GM18861 (cell line): ENCODE results near the gene PIP5K1C.

Experiments used
- ATAC-seq: cut with Tn5 transposase; IDR thresholded peaks from one replicate; pipeline ENCODE4 v1.9.1; 2021; ENCODE audit not compliant: unreplicated experiment

The PIP5K1C gene

DNA sequence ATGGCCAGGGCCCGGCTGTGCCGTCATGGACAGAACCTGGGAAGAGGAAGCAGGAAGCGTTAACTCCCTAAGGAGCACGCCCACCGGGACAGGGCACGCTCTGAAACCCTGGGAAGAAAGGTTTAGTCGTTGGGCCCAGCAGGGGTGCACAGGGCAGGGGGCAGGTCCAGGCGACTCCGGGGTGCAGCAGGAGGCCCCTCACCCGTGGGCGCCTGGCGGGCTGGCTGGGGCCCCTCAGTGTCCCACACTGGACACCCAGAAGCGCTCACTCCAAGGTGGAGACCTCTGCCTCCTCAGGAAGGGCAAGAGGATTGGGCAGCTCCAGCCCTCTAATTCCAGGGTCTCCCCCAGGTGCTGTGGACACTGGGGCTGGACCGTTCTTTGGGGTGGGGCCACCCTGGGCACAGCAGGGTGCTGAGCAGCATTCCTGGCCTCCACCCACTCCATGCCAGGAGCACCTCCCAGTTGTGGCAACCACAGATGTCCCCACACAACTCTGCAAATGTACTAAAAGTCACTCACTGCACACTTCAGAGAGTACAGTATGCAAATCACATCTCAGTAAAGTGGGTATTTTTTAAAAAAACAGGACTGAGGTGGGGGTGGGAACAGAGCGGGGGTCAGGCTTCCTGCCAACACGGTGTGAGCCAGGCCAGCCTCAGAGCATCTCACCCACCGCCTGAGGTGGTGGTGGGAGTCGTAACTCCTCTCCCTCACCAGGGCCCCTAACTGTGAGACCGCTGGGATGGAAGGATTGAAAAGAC, 35.2 kb downstream of the PIP5K1C start:
- no peak for ATAC-seq

DNA sequence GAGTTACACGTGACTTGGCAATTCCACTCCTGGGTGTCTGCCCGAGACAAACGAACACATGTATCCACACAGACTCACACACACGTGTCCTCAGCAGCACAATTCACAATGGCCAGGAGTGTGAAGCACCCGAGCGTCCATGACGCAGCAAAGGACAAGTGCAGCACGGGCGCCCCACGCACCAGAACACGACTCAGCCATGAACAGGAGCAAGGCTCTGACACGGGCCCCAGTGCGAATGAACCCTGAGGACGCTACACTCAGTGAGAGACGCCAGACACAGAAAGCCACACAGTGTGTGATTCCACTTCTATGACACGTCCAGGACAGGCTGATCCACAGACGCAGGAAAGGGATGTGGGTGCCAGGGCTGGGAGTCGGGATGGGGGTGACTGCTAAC, 36.4 kb downstream of the PIP5K1C start:
- no peak for ATAC-seq

DNA sequence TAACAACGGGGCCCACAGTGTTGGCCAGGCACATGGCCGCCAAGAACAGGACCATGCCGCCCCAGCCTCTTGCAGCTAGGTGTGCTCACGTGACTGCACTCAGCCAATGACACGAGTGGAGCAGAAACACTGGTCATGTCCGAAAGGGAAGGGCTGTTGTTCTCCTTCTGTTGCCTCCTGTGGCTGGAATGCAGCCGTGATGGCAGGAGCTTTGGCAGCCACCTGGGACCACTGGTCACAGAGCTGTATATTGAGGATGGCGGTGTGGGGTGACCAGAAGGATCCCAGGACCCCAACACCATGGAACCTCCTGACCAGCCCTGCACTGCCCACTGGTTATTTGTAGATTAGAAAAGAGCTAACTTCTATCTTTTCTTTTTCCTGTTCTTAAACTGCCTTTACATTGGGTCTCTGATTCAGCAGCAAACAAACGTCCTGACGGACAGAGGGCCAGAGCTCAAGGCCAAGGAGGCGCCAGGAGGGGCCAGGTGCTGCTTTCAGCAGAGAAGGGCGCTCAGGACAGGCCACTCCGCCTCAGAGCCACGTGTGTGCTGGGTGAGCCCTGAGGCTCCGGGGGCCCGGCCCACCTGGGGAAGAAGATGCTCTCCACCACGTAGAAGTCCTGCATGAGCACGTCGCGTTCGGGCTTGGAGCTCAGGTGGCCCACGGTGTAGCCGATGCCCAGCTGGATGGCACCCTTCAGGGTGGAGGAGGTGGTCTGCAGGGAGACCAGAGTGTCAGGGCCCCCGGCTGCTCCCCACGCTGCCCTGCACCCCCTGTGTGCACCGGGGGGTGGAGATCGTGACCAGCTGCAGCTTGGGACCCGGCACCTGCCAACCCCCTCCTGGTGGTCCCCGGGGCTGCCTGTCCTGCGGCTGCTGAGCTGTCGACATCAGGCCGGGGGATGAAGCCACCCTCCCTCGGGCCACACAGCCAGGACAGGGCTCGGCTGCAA, 38.7 kb downstream of the PIP5K1C start:
- ATAC-seq: no peak

DNA sequence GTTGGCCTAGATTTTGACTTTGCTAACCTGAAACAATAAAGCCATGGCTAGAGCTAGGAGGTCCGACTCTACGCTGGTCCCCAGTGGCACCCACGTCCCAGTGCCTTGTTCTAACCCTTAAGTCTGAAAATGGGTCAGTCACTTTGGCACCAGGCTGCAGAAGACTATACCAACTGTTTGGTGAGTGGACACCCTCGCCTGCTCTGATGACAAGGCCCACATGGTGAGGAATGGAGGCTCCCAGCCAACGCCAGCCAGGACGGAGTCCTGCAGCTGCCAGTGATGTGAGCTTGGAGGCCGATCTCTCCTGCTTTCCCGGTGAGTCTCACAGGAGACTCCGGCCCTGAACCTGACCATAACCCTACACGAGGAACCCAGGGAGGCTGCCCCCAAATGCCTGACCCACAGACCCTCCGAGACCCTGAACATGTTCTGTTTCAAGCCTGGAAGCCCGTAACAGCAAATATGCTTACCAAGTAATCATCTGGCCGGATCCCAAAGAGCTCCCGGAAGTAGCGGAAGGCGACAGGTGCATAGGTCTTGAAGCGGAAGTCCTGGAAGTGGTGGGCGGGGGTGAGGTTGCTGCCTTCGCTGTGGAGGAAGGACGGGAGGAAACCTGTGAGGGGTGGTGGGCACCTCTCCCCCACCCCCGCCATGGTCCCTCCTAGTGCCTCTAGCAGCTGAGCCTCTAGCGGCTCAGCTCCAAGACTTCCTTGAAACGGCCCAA, 39.6 kb downstream of the PIP5K1C start:
- ATAC-seq: no peak

DNA sequence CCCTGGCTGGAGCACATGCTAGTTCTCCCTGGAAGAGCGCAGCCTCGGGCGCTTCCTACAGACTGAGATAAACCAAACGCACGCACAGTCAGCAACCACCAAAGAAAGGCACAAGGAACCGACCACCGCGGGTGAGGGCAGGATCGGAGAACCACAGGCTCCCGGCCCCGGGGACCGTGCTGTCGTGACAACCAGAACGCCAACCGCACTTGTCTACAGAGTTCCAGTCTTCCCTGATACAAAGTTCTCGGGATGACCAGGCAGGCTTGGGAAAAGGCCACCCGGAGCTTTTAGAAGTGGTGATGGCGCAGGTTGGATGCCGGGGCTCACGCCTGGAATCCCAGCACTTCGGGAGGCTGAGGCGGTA, 40.5 kb downstream of the PIP5K1C start:
- no peak for ATAC-seq

DNA sequence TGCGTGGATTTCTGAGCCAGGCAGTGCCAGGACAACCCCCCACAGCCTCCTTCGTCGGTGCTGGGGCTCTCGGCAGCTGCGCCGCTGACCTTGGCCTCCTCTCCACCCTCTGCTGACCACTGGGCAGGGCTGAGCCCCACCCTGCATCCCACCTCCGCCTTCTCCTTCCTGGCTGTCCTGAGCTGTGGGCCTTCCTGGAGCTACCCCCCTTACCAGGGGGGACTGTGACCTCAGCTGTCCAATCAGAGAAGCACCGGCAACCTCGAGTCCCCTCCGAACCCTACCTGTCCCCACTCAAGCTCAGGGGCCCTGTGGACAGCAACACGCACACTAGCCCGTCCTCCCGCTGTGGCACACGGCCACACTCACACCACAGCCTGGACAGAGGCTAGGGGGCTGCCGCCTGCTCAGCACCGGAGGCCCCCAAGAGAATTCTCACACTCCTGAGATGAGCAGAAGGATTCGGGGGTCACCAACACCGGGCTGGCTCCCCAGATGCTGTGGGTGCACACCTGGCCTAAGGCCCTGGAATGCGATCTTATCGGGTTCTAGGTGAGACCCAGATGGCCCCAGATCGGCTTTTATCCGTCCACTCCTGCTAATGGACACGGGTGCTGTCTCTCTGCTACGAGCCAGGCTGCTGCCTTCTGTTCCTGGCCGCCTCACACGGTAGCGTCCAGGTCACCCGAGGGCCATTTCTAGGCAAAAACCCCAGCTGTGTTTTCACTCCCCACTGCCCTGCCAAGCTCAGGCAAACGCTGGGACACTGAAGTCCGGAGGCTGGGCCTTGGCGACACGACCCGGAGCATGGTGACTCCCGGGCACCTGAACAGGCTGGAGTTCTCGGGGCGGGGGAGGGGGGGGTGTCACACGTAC, 41.2 kb downstream of the PIP5K1C start:
- no peak for ATAC-seq

DNA sequence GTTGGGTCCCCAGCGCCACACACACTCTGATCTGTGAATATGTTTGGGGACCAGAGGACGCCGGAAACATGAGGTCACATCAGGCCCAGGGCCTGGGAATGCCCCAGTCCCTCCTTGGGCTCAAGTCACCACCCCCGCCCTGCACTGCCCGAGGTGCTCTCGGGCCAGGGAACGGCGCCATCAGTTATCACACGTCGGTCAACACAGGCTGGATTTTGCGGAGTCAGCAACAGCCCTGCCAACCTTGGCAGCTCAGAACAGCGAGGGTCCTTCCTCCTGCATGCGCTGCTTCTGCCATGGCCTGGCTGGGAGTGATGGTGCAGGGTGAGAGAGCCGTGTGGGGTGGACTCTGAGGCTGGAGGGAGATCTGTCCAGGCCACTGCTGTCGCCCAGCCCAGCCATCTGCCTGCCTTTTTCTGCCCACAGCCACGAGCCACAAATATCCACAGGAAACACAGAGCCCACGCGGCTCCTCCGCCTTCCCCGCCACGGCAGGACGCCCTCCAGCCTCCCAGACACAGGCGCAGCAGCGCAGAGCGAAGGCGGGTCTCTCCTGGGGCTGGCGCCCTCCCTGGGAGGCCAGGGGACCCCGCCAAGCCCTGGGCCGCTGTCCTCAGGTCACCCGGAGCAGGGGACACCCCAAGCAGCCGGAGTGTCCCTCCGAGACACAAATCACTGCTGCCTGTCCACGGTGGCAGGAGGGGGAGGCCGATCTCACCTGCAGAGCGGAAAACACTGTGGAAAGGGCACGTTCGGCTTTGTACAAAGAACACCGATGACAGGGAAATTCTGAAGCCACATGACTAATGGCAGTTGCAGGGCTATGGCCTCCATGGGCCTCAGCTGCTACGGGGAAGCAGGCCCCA, 42.0 kb downstream of the PIP5K1C start:
- no peak for ATAC-seq

DNA sequence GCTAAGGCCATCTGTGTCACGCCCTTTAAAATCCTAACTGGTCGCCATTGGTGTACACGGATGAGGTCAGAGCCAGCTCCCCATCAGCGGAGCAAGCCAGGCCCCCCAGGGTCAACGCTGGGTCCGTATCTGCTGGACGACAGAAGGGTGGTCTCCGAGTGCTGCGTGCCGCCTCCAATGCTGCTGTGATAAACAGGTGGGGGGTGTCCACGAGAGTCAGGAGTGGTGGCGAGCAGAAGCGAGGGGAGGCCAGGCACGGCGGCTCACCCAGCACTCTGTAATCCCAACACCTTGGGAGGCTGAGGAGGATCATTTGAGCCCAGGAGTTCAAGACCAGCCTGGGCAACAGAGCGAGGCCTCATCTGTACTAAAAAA, 42.9 kb downstream of the PIP5K1C start:
- ATAC-seq: no peak

DNA sequence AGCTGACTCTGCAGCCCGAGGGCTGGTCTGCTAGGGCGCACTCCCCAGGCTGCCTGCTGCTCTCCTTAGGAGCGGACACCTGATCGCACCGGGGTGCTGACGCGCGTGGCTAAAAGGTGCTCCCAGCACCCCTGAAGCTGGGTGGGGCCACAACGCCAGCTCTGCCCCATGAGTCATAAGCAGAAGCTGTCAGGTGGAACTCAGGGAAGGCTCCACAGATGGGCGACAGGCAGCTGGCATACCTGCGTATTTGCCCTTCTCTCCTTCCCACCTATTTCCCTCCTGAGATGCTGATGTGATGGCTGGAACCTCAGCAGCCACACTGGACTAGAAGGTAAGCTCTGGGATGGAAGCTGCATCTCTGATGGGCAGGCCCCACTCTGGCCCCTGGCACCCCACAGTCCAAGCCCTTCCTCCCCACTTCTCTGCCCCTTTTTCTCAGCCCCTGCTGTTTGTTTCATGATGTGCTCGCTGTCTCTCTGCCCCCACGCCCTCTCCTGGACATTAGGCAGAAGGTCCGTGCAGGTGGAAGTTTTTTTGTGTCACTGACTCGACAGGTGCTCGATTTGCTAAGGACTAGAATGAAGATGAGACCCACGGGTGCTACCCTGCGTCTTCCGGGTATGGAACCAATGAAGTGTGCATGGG, 43.4 kb downstream of the PIP5K1C start:
- ATAC-seq: no peak

DNA sequence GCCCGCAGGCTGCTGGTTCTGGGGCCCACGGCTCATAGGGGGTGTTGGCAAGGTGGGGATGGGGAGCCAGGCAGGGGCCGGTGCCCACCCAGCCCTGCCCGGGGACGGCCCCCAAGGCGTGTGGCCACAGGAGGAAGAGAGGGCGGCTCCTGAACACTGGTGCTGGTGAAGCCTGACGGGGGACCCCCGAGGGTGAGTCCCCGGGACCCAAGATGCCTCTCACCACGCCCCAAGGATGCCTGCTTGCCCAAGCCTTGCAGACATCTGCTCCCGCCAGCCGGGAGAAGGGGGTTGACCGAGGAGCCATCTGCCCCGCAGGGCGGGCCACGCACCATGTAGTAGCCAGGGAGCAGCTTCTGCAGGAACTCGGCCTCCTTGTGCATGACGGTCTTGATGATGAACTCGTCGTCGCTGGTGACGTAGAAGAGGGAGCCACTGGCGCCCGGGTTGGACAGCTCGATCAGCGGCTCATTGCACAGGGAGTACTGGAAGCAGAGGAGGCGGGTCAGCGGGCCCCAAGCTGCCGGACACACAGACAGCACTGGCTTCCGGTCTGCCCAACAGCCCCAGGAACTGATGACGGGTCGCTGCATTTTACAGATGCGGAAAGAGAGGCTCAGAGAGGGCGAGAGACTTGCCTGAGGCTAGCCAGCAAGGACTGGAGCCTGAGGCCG, 44.1 kb downstream of the PIP5K1C start:
- ATAC-seq: no peak

DNA sequence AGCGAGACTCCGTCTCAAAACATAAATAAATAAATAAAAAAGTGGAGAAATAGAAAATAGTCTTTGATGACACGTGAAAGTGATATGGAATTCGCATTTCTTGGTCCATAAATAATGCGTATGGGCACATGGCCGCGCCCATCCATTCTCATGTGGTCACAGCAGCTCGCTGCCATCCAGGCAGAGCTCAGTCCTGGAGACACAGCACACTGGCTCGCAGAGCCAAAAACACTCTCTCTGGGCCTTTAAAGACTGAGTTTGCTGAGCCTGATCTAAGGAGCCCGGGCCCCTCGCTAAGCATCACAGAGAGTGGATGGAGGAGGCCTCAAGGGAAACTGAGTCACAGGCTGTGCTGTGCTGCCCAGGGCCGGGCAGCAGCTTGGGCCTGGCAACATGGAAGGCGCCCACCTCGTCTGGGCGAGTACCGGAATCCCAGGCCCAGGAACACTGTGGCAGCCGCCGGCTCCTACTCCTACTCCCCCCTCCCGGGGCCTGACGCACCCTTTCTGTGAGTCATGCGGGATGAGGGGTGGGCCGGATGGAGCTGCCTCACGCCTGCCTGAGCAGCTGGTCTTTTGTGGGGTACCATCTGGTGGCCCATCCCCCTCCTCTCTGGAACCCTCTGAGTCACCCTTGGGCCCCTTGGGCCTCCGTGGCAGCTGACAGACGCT, 44.7 kb downstream of the PIP5K1C start:
- ATAC-seq: no peak

DNA sequence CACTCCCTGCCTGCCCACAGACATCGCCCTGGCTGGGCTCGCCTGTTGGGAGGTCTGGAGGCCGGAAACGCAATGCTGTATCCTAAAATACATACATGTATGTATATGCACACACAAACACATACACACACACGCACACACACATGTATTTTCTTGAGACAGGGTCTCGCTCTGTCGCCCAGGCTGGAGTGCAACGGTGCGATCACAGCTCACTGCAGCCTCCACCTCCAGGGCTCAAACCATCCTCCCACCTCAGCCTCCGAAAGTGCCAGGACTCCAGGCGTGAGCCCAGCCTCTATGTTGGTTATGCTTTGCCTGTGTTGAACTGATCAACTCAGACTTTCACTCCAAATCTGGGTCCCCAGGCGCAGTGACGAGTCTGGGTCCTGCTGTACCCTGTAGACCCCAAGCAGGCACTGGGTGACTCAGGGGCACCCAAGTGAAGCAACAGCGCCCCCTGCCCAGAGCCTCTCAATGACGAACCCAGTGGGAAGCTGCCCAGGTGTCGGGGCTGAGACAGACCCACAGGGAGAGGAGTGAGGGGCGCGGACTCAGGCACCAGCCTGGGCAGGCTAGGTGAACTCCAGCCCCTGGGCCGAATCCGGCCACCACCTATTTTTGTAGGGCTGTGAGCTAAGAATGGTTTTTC, 46.3 kb downstream of the PIP5K1C start:
- no peak for ATAC-seq

DNA sequence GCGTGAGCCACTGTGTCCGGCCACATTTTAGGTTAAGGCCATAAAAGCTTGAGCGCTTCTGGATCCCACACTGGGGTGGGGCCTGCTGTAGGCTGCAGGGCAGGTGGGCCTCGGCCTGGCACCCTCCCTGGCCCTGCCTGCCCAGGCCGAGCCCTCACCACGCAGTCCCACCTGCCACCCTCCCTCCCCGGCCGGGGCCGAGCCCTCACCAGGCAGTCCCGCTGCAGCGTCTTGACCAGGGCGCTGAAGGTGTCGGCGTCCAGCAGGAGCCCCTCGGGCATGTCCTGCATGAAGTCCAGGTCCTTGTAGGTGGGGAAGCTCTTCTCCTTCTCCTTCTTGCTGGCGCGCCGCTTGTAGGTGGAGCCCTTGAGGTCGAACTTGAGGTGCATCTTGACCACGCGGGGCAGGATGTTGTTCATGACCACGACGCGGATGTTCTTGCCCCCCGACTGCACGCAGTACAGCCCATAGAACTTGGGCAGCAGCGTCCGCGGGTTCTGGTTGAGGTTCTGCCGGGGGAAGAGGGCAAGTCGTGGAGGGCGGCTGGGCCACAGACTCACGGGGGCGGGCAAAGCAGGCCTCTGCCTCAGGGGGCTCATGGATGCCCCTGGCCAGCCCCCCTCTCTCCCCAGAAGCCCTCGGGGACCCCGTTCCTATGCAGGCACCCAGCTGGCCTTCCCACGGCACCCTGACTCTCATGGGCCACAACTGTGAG, 47.0 kb downstream of the PIP5K1C start:
- ATAC-seq: no peak

DNA sequence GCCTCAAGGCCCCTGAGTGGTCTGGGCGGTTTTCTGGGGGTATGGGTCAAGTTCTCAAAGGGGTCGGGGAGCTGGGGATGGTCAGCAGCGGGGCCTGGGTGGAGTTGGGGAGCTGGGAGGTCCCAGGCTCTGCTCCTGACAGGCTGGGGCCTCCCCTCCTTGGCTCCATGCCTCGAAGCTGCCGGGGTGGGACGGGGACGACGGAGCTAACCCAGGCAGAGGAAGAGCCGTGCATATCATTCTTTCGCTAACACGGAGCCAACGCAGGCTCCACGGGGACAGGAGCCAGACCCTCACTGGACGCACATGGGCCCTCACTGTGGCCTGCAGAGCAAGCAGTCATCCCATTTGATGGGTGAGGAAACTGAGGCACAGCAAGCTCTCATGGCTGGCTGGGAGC, 47.8 kb downstream of the PIP5K1C start:
- no peak for ATAC-seq

DNA sequence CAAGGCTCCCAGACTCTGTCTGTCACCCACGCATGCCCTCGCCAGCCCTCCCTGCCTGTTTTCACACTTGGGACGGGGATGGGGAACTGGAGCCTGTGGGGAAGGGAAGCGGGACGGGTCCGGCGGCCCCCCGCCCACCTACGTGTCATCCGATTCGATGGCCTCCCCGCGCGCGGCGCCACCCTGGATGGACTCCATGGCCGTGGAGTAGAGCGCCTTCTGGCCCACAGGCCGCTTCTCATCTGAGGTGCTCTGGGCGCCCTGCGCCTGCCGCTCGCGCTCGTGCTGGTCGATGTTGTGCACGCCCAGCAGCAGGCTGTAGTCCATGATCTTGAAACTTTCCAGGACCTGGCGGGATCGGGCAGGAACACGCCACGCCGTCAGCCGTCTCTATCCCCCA, 48.6 kb downstream of the PIP5K1C start:
- no peak for ATAC-seq

DNA sequence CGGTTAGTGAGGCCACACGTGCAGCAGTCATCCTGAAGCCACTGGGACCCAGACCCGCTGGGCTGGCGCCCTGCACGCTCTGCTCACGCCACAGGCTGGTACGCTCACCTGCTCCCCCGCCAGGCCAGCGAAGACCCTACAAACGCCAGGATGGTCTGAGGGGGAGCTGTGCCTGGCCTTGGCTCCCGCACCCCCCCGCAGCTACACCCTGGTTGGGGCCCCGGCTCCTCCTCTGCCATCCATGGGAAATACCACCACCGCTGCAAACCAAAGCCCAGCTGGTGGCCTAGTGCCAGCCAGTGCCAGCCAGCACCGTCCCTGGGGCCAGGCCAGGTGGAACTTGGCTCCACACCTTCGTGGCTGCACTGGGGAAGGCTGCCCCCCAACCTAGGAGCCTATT, 50.4 kb downstream of the PIP5K1C start:
- ATAC-seq: no peak
